ENCODE results near the gene C12orf56. TPM values are rescaled to one million over a fixed set of nuclear protein-coding genes. Genes with fewer than 3 reads are reported as not detected.

The C12orf56 gene
- total RNA-seq, 1 experiment from 2014 or later: not detected

GRCh38 chr12:64403707-64404469, 13.3 kb upstream of the C12orf56 start, which contains the start of gene XPOT (continued):
- TF ChIP-seq POLR2AphosphoS5 (IDR thresholded peaks at IDR 0.05; ENCODE audit: low read depth, low read length): peak; percentile 97
- TF ChIP-seq, protein P1, sequence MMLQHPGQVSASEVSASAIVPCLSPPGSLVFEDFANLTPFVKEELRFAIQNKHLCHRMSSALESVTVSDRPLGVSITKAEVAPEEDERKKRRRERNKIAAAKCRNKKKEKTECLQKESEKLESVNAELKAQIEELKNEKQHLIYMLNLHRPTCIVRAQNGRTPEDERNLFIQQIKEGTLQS (IDR thresholded peaks at IDR 0.05): no peak
- TF ChIP-seq POLR2A (IDR thresholded peaks at IDR 0.05; ENCODE audit: borderline replicate concordance, extremely low read depth, insufficient read depth, insufficient read length): peak; percentile 96
- no peak for TF ChIP-seq EZH2 (IDR thresholded peaks at IDR 0.05)

DNA sequence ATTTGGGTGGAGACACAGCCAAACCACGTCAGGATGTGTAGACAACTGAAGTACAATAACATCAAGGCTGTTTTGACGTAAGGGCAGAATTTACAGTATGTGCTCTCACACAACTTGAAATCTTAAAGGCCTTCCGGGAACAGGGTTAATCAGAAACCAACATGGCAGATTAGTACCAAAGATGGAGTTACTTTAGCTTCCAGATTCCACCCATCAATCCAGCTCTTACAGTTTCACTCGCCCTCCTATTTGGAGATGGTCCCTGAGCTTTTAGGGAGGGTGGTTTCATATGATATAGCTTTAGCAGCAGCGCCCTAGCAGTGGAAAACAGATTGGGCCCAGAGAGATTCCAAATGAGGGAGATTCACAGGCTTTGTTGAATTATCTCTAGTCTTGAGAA, 11.6 kb upstream of the C12orf56 start:
- Histone ChIP-seq H4K20me1 (ENCODE audit: insufficient read depth) (no peaks in the 10 kb centered on the region), H3K79me2 (ENCODE audit: insufficient read depth, low read length) (peaks cover 28% of the 10 kb centered on the region), H3K4me2 (ENCODE audit: low read length) (no peak overlapping the region), H3K9me2 (ENCODE audit: insufficient read depth) (no peaks in the 10 kb centered on the region), H3K27me3 (ENCODE audit: insufficient read depth, low read length) (no peaks in the 10 kb centered on the region), H3K4me1 (ENCODE audit: control insufficient read depth in 1 of 2, insufficient read depth in 2 of 2, low read length in 2 of 2) (peaks cover 0 to 23% of the 10 kb centered on the region in 2 experiments; a peak in 2 of 4 replicates), H3K4me3 (replicated peaks in 1 of 2; ENCODE audit: low read depth in 1 of 2, low read length in 2 of 2) (no peak overlapping the region), H2AFZ (ENCODE audit: low read depth, low read length, poor library complexity, severe bottlenecking) (no peak overlapping the region), H3K27ac (ENCODE audit: low read depth, low read length) (no peak overlapping the region), H3K9me3 (ENCODE audit: control insufficient read depth in 1 of 2, insufficient read depth in 1 of 2, low read depth in 1 of 2, low read length in 2 of 2) (no peaks in the 10 kb centered on the region), H3K36me3 (ENCODE audit: control insufficient read depth in 1 of 2, insufficient read depth in 2 of 2, low read length in 2 of 2) (no peaks in the 10 kb centered on the region), H3K9ac (ENCODE audit: low read length) (no peak overlapping the region)
- intact Hi-C loops (cut with micrococcal nuclease): no loop called here
- no peak for ATAC-seq
- ChIA-PET POLR2A (no interaction called here), CTCF (no interaction called here), RAD21 (ENCODE audit: low non-redundant PET in 1 of 2, low total read pairs in 2 of 2, uncharacterized antibody in 2 of 2, unreplicated experiment in 2 of 2) (no interaction called here)
- TF ChIP-seq CTCF (IDR thresholded peaks at IDR 0.05 in 2 of 3, conservative IDR thresholded peaks at IDR 0.05 in 1 of 3; ENCODE audit: borderline replicate concordance in 1 of 3, insufficient read depth in 1 of 3, low read depth in 2 of 3, low read length in 2 of 3): no peak
- TF ChIP-seq POLR2AphosphoS5 (IDR thresholded peaks at IDR 0.05; ENCODE audit: low read depth, low read length): no peak
- TF ChIP-seq FOSL1 (IDR thresholded peaks at IDR 0.05; ENCODE audit: low read depth): no peak
- TF ChIP-seq ELF1 (IDR thresholded peaks at IDR 0.05; ENCODE audit: borderline replicate concordance, low read depth): no peak
- no peak for TF ChIP-seq ZNF274 (IDR thresholded peaks at IDR 0.05; ENCODE audit: low read depth, low read length)
- TF ChIP-seq CBX3 (IDR thresholded peaks at IDR 0.05; ENCODE audit: low read depth): no peak
- TF ChIP-seq JUND (IDR thresholded peaks at IDR 0.05): no peak
- TF ChIP-seq ZFX (IDR thresholded peaks at IDR 0.05): no peak
- no TSS peak for BruUV-seq (replicated peaks)
- no peak for DNase-seq (ENCODE audit: low read depth, low spot score)
